ENCODE data around the gene CTF1.

GRCh38 chr16:30925995-30926811 is 29.8 kb downstream of the CTF1 start:
- TF ChIP-seq CTCF (IDR thresholded peaks at IDR 0.05) (no peak), POLR2AphosphoS5 (IDR thresholded peaks at IDR 0.05) (no peak)
